HL-60 (cell line): Measurements from ENCODE around the gene GABRR1.

ENCODE experiments used
- DNase-seq, 2 experiments: peaks; one replicate each; pipeline ENCODE4 v3.0.0-alpha.2; 2010 to 2020; ENCODE audit warnings: low read depth in 1 of 2, low spot score in 1 of 2
- H3K27ac ChIP-seq: fragments of 250-450 bp; sonication (Bioruptor Pico); replicated peaks from 2 replicates; pipeline ENCODE4 v1.5.1; 2020; ENCODE audit warnings: mild to moderate bottlenecking, moderate library complexity
- H3K27me3 ChIP-seq: fragments of 250-450 bp; sonication (Bioruptor Pico); 2 replicates; pipeline ENCODE4 v1.5.1; 2021; ENCODE audit warnings: mild to moderate bottlenecking, moderate library complexity; ENCODE audit not compliant: insufficient read depth, poor library complexity, severe bottlenecking
- H3K4me3 ChIP-seq: replicated peaks from 2 replicates; pipeline ENCODE4 v1.5.1; 2011; ENCODE audit warnings: mild to moderate bottlenecking, control low read depth, low read length; ENCODE audit not compliant: insufficient read depth
- CTCF ChIP-seq: IDR thresholded peaks from one replicate; pipeline ENCODE4 v1.5.1; 2011; ENCODE audit warnings: low read length, control low read depth, inconsistent platforms; ENCODE audit not compliant: insufficient read depth
- GABPA ChIP-seq: IDR thresholded peaks from 2 replicates; pipeline ENCODE4 v1.6.1; 2012; ENCODE audit warnings: low read depth
- POLR2AphosphoS5 ChIP-seq: IDR thresholded peaks from 2 replicates; pipeline ENCODE4 v1.6.1; 2012; ENCODE audit warnings: low read depth
- REST ChIP-seq: IDR thresholded peaks from 2 replicates; pipeline ENCODE4 v1.6.1; 2012; ENCODE audit warnings: low read depth; ENCODE audit not compliant: insufficient replicate concordance
- SPI1 ChIP-seq: IDR thresholded peaks from 2 replicates; pipeline ENCODE4 v1.6.1; 2012; ENCODE audit warnings: low read depth, mild to moderate bottlenecking, borderline replicate concordance

GABRR1 gene

GRCh38 chr6:89221971-89222711, 5.0 kb upstream of the GABRR1 start:
- no peak for DNase-seq
- Histone ChIP-seq H3K4me3 (no peak overlapping the region), H3K27me3 (no peaks in the 10 kb centered on the region), H3K27ac (no peak overlapping the region)
- no peak for TF ChIP-seq CTCF
- TF ChIP-seq GABPA: no peak

- Histone ChIP-seq H3K27ac (no peak overlapping the region), H3K27me3 (no peaks in the 10 kb centered on the region), H3K4me3 (no peak overlapping the region)
- no peak for TF ChIP-seq POLR2AphosphoS5
- TF ChIP-seq REST: no peak
- TF ChIP-seq CTCF: no peak
- no peak for TF ChIP-seq SPI1
- no peak for TF ChIP-seq GABPA
- DNase-seq: no peak
Measured at GRCh38 chr6:89221129-89221528, 4.0 kb upstream of the GABRR1 start.

GRCh38 chr6:89216411-89216810, 747 bp downstream of the GABRR1 start:
- no peak for DNase-seq
- TF ChIP-seq GABPA (no peak), POLR2AphosphoS5 (no peak), CTCF (no peak), REST (no peak), SPI1 (no peak)
- H3K4me3 ChIP-seq: no peak overlapping the region
- no peaks in the 10 kb centered on the region for H3K27me3 ChIP-seq
- H3K27ac ChIP-seq: no peak overlapping the region

GRCh38 chr6:89215391-89215790, 1.8 kb downstream of the GABRR1 start:
- TF ChIP-seq SPI1 (no peak), POLR2AphosphoS5 (no peak), REST (no peak), CTCF (no peak), GABPA (no peak)
- Histone ChIP-seq H3K27ac (no peak overlapping the region), H3K27me3 (no peaks in the 10 kb centered on the region), H3K4me3 (no peak overlapping the region)
- peak in 1 of 2 experiments; percentile 43 for DNase-seq
